ENCODE measurements around the gene PCGF3. TPM values are rescaled to one million over a fixed set of nuclear protein-coding genes. Genes with fewer than 3 reads are reported as not detected.

The PCGF3 gene
- total RNA-seq, 4 donors from 2014 or later: 56.5 to 256 (median 97.2) TPM

GRCh38 chr4:789571-790465 lies 84.2 kb downstream of the PCGF3 start:
- Histone ChIP-seq H3K9me3 (no peaks in the 10 kb centered on the region), H3K36me3 (no peaks in the 10 kb centered on the region), H3K27me3 (peaks cover 70% of the 10 kb centered on the region), H3K4me3 (no peak overlapping the region), H3K27ac (peak overlapping the region in 1 of 4 donors; percentile 37), H3K4me1 (peaks cover 24 to 53% (median 45%) of the 10 kb centered on the region in 4 donors)
- intact Hi-C loops (cut with DNase I; ENCODE audit: low total_unique reads) (no loop called here), in situ Hi-C loops (cut with MboI; ENCODE audit: low pct_ligation_motif_present in 1 of 4, low pct_unique_long_range_greater_than_20kb in 1 of 4, low sequenced_read_pairs in 3 of 4) (no loop called here)
- 56% methylated on average over 22 of the region's 27 CpGs; no CpG with 5 or more reads in 1 of the 2 donors for WGBS, 2 donors (ENCODE audit: low coverage in 1 of 2)
- peak; percentile 45 for DNase-seq
- TF ChIP-seq EP300 (IDR thresholded peaks at IDR 0.05; ENCODE audit: low read depth) (no peak), POLR2A (IDR thresholded peaks at IDR 0.05) (no peak), POLR2AphosphoS5 (IDR thresholded peaks at IDR 0.05) (no peak)
- TF ChIP-seq, protein P1, sequence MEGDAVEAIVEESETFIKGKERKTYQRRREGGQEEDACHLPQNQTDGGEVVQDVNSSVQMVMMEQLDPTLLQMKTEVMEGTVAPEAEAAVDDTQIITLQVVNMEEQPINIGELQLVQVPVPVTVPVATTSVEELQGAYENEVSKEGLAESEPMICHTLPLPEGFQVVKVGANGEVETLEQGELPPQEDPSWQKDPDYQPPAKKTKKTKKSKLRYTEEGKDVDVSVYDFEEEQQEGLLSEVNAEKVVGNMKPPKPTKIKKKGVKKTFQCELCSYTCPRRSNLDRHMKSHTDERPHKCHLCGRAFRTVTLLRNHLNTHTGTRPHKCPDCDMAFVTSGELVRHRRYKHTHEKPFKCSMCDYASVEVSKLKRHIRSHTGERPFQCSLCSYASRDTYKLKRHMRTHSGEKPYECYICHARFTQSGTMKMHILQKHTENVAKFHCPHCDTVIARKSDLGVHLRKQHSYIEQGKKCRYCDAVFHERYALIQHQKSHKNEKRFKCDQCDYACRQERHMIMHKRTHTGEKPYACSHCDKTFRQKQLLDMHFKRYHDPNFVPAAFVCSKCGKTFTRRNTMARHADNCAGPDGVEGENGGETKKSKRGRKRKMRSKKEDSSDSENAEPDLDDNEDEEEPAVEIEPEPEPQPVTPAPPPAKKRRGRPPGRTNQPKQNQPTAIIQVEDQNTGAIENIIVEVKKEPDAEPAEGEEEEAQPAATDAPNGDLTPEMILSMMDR (IDR thresholded peaks at IDR 0.05): no peak

DNA sequence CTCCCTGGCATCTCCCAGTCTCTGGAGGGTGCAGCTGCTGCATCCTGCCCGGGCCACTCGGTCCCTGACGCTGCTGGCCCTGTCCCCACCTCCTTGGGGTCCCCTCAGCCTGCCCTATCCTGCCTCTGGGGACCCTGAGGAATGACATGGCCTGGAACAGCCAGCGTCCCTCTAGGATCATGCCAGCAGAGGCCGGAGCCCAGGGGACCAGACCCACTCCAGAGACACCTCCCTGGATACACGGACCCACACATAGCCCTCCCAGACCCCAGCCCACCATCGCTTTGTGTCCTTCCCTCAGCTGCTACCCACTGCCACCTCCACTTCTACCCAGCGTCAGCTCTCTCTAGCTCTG lies 84.8 kb downstream of the PCGF3 start:
- no peak overlapping the region for H3K4me3 ChIP-seq
- intact Hi-C loops (cut with DNase I; ENCODE audit: low total_unique reads) (no loop called here), in situ Hi-C loops (cut with MboI; ENCODE audit: low pct_ligation_motif_present in 1 of 4, low pct_unique_long_range_greater_than_20kb in 1 of 4, low sequenced_read_pairs in 3 of 4) (no loop called here)
- no peak overlapping the region for H3K27ac ChIP-seq
- DNase-seq: no peak
- no peaks in the 10 kb centered on the region for H3K36me3 ChIP-seq
- peaks cover 27 to 55% (median 48%) of the 10 kb centered on the region in 4 donors for H3K4me1 ChIP-seq
- 58 to 67% methylated on average over 2 to 7 of the region's 8 CpGs for WGBS, 2 donors (ENCODE audit: low coverage in 1 of 2)
- peaks cover 70% of the 10 kb centered on the region for H3K27me3 ChIP-seq
- TF ChIP-seq, protein P1 (IDR thresholded peaks at IDR 0.05): no peak
- TF ChIP-seq EP300 (IDR thresholded peaks at IDR 0.05; ENCODE audit: low read depth) (no peak), POLR2AphosphoS5 (IDR thresholded peaks at IDR 0.05) (no peak)
- no peaks in the 10 kb centered on the region for H3K9me3 ChIP-seq

DNA sequence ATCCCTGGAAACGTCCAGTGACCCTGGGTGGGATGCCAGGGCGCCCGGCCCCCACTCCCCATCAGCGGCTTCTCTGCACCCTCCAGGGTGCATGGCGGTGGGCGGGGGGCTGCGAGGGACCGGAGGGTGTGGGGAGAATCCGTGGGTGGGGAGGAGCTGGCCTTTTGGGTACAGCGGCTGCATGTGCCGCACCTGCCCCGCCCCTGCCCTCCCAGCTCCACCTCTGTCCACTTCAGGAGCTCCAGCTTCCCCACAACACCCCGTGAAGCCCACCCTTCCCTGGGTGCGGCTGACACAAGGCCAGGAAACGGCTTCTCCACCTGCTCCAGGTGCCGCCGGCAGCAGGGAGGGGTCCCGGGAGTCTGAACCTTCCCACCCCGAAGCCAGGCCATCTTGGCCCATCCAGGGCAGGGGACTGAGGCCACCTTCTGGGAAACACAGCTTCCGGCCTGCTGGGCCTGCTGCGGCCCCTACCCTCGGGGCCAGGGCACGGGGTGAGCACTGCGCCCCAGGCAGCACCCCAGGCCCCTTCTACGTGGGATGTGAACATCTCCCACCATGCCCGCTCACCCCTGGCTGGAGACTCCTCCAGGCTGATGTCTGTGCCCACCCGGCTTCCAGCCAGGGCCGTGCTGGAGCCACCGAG lies 85.7 kb downstream of the PCGF3 start:
- Histone ChIP-seq H3K9me3 (no peaks in the 10 kb centered on the region), H3K4me1 (peaks cover 22 to 49% (median 43%) of the 10 kb centered on the region in 4 donors), H3K27ac (no peak overlapping the region), H3K27me3 (peaks cover 70% of the 10 kb centered on the region), H3K36me3 (no peaks in the 10 kb centered on the region), H3K4me3 (no peak overlapping the region)
- intact Hi-C loops (cut with DNase I; ENCODE audit: low total_unique reads) (no loop called here), in situ Hi-C loops (cut with MboI; ENCODE audit: low pct_ligation_motif_present in 1 of 4, low pct_unique_long_range_greater_than_20kb in 1 of 4, low sequenced_read_pairs in 3 of 4) (no loop called here)
- 57% methylated on average over 18 of the region's 29 CpGs; no CpG with 5 or more reads in 1 of the 2 donors for WGBS, 2 donors (ENCODE audit: low coverage in 1 of 2)
- TF ChIP-seq, protein P1 (IDR thresholded peaks at IDR 0.05): no peak
- TF ChIP-seq EP300 (IDR thresholded peaks at IDR 0.05; ENCODE audit: low read depth): no peak
- TF ChIP-seq POLR2A (IDR thresholded peaks at IDR 0.05): no peak
- TF ChIP-seq POLR2AphosphoS5 (IDR thresholded peaks at IDR 0.05): no peak
- DNase-seq: no peak

- 4% methylated on average over 24 of the region's 50 CpGs; no CpG with 5 or more reads in 1 of the 2 donors for WGBS, 2 donors (ENCODE audit: low coverage in 1 of 2)
- in situ Hi-C loops (cut with MboI; ENCODE audit: low pct_ligation_motif_present in 1 of 4, low pct_unique_long_range_greater_than_20kb in 1 of 4, low sequenced_read_pairs in 3 of 4): no loop called here
- peak; percentile 55 for DNase-seq
- peaks cover 18 to 42% (median 36%) of the 10 kb centered on the region in 4 donors for H3K4me1 ChIP-seq
- TF ChIP-seq POLR2A (IDR thresholded peaks at IDR 0.05) (no peak), EP300 (IDR thresholded peaks at IDR 0.05; ENCODE audit: low read depth) (no peak), POLR2AphosphoS5 (IDR thresholded peaks at IDR 0.05) (no peak)
- TF ChIP-seq, protein P1 (IDR thresholded peaks at IDR 0.05): no peak
- H3K9me3 ChIP-seq: no peaks in the 10 kb centered on the region
- intact Hi-C loops (cut with DNase I; ENCODE audit: low total_unique reads): no loop called here
- peaks cover 66% of the 10 kb centered on the region for H3K27me3 ChIP-seq
- H3K27ac ChIP-seq: no peak overlapping the region
- peak overlapping the region in 2 of 4 donors; percentile 21 to 33 for H3K4me3 ChIP-seq
- no peaks in the 10 kb centered on the region for H3K36me3 ChIP-seq
Observed at GRCh38 chr4:791898-792625, 86.4 kb downstream of the PCGF3 start.

Measured in transverse colon (tissue), 4 donors.